ENCODE measurements around the gene SOWAHA.
A peak's percentile ranks its signal among the peaks of the same experiment; 100 is the strongest.

The SOWAHA gene

GRCh38 chr5:132812781-132813598 is at the start of gene SOWAHA:
TSS of gene SOWAHA (plus strand) at chr5:132813302. CDS start at chr5:132813622, 320 bp downstream.
- Histone ChIP-seq H3K9me3 (ENCODE audit: control insufficient read depth, insufficient read depth, low read length) (no peaks in the 10 kb centered on the region), H3K9ac (ENCODE audit: low read depth, low read length) (peak within 1 kb of the TSS; percentile 55), H3K36me3 (ENCODE audit: insufficient read depth, low read length) (no peaks in the 10 kb centered on the region), H3K4me1 (ENCODE audit: insufficient read depth, low read length) (no peaks in the 10 kb centered on the region)

GRCh38 chr5:132764051-132764450 is 49.1 kb upstream of the SOWAHA start:
- Histone ChIP-seq H3K9me3 (ENCODE audit: control insufficient read depth, insufficient read depth, low read length) (no peaks in the 10 kb centered on the region), H3K9ac (ENCODE audit: low read depth, low read length) (no peak overlapping the region), H3K36me3 (ENCODE audit: insufficient read depth, low read length) (no peaks in the 10 kb centered on the region), H3K4me1 (ENCODE audit: insufficient read depth, low read length) (no peaks in the 10 kb centered on the region)

GRCh38 chr5:132764671-132765238 is 48.3 kb upstream of the SOWAHA start:
- Histone ChIP-seq H3K9ac (ENCODE audit: low read depth, low read length) (no peak overlapping the region), H3K4me1 (ENCODE audit: insufficient read depth, low read length) (no peaks in the 10 kb centered on the region), H3K36me3 (ENCODE audit: insufficient read depth, low read length) (no peaks in the 10 kb centered on the region), H3K9me3 (ENCODE audit: control insufficient read depth, insufficient read depth, low read length) (no peaks in the 10 kb centered on the region)

GRCh38 chr5:132765311-132766019 is 47.6 kb upstream of the SOWAHA start:
- Histone ChIP-seq H3K9ac (ENCODE audit: low read depth, low read length) (no peak overlapping the region), H3K9me3 (ENCODE audit: control insufficient read depth, insufficient read depth, low read length) (no peaks in the 10 kb centered on the region), H3K4me1 (ENCODE audit: insufficient read depth, low read length) (no peaks in the 10 kb centered on the region), H3K36me3 (ENCODE audit: insufficient read depth, low read length) (no peaks in the 10 kb centered on the region)

GRCh38 chr5:132766020-132766805 is 46.9 kb upstream of the SOWAHA start:
- no peaks in the 10 kb centered on the region for H3K36me3 ChIP-seq (ENCODE audit: insufficient read depth, low read length)
- H3K4me1 ChIP-seq (ENCODE audit: insufficient read depth, low read length): peaks cover 3% of the 10 kb centered on the region; the same call in 1 of the 2 replicates
- no peaks in the 10 kb centered on the region for H3K9me3 ChIP-seq (ENCODE audit: control insufficient read depth, insufficient read depth, low read length)
- no peak overlapping the region for H3K9ac ChIP-seq (ENCODE audit: low read depth, low read length)

- Histone ChIP-seq H3K9me3 (ENCODE audit: control insufficient read depth, insufficient read depth, low read length) (no peaks in the 10 kb centered on the region), H3K36me3 (ENCODE audit: insufficient read depth, low read length) (no peaks in the 10 kb centered on the region), H3K4me1 (ENCODE audit: insufficient read depth, low read length) (peaks cover 8% of the 10 kb centered on the region)
These were observed 46.4 kb upstream of the SOWAHA start for GRCh38 chr5:132766806-132767055.

GRCh38 chr5:132767150-132767549 is 46.0 kb upstream of the SOWAHA start:
- Histone ChIP-seq H3K9ac (ENCODE audit: low read depth, low read length) (no peak overlapping the region), H3K36me3 (ENCODE audit: insufficient read depth, low read length) (no peaks in the 10 kb centered on the region), H3K4me1 (ENCODE audit: insufficient read depth, low read length) (peaks cover 13% of the 10 kb centered on the region), H3K9me3 (ENCODE audit: control insufficient read depth, insufficient read depth, low read length) (no peaks in the 10 kb centered on the region)

More at GRCh38 chr5:132766806-132767055, 46.4 kb upstream of the SOWAHA start:
- H3K9ac ChIP-seq (ENCODE audit: low read depth, low read length): no peak overlapping the region

GRCh38 chr5:132768485-132768868 is 44.6 kb upstream of the SOWAHA start:
- H3K4me1 ChIP-seq (ENCODE audit: insufficient read depth, low read length): peaks cover 16% of the 10 kb centered on the region
- H3K9ac ChIP-seq (ENCODE audit: low read depth, low read length): no peak overlapping the region
- no peaks in the 10 kb centered on the region for H3K36me3 ChIP-seq (ENCODE audit: insufficient read depth, low read length)
- H3K9me3 ChIP-seq (ENCODE audit: control insufficient read depth, insufficient read depth, low read length): no peaks in the 10 kb centered on the region

- no peak overlapping the region for H3K9ac ChIP-seq (ENCODE audit: low read depth, low read length)
- H3K4me1 ChIP-seq (ENCODE audit: insufficient read depth, low read length): peaks cover 21% of the 10 kb centered on the region
- H3K36me3 ChIP-seq (ENCODE audit: insufficient read depth, low read length): no peaks in the 10 kb centered on the region
- H3K9me3 ChIP-seq (ENCODE audit: control insufficient read depth, insufficient read depth, low read length): no peaks in the 10 kb centered on the region
These were observed 42.5 kb upstream of the SOWAHA start for GRCh38 chr5:132770476-132771159.

GRCh38 chr5:132771503-132771998 is 41.6 kb upstream of the SOWAHA start:
- H3K36me3 ChIP-seq (ENCODE audit: insufficient read depth, low read length): no peaks in the 10 kb centered on the region
- peaks cover 25% of the 10 kb centered on the region for H3K4me1 ChIP-seq (ENCODE audit: insufficient read depth, low read length)
- H3K9me3 ChIP-seq (ENCODE audit: control insufficient read depth, insufficient read depth, low read length): no peaks in the 10 kb centered on the region
- H3K9ac ChIP-seq (ENCODE audit: low read depth, low read length): no peak overlapping the region

GRCh38 chr5:132772291-132773070 is 40.6 kb upstream of the SOWAHA start:
- no peaks in the 10 kb centered on the region for H3K36me3 ChIP-seq (ENCODE audit: insufficient read depth, low read length)
- no peaks in the 10 kb centered on the region for H3K9me3 ChIP-seq (ENCODE audit: control insufficient read depth, insufficient read depth, low read length)

GRCh38 chr5:132773114-132773513 is 40.0 kb upstream of the SOWAHA start:
- Histone ChIP-seq H3K9ac (ENCODE audit: low read depth, low read length) (no peak overlapping the region), H3K4me1 (ENCODE audit: insufficient read depth, low read length) (peaks cover 25% of the 10 kb centered on the region), H3K9me3 (ENCODE audit: control insufficient read depth, insufficient read depth, low read length) (no peaks in the 10 kb centered on the region), H3K36me3 (ENCODE audit: insufficient read depth, low read length) (no peaks in the 10 kb centered on the region)

More at GRCh38 chr5:132772291-132773070, 40.6 kb upstream of the SOWAHA start:
- no peak overlapping the region for H3K9ac ChIP-seq (ENCODE audit: low read depth, low read length)
- H3K4me1 ChIP-seq (ENCODE audit: insufficient read depth, low read length): peaks cover 25% of the 10 kb centered on the region

GRCh38 chr5:132773601-132774355 is 39.3 kb upstream of the SOWAHA start:
- Histone ChIP-seq H3K9me3 (ENCODE audit: control insufficient read depth, insufficient read depth, low read length) (no peaks in the 10 kb centered on the region), H3K9ac (ENCODE audit: low read depth, low read length) (no peak overlapping the region), H3K36me3 (ENCODE audit: insufficient read depth, low read length) (no peaks in the 10 kb centered on the region), H3K4me1 (ENCODE audit: insufficient read depth, low read length) (peaks cover 25% of the 10 kb centered on the region)
